Upper lobe of right lung (tissue), 1 donor: ENCODE measurements around the gene NOS3. TPM values are rescaled to one million over a fixed set of nuclear protein-coding genes. Genes with fewer than 3 reads are reported as not detected.

ENCODE experiments used
- ATAC-seq: fragments of 200-7000 bp; cut with Tn5 transposase; one replicate; pipeline ENCODE4 v1.9.1; 2020; ENCODE audit warnings: mild to moderate bottlenecking, moderate library complexity
- DNase-seq: peaks from one replicate; pipeline ENCODE4 v3.0.0-alpha.2; 2020
- H3K27ac ChIP-seq: fragments of 200-600 bp; one replicate; pipeline ENCODE4 v1.8.0; 2022
- H3K27me3 ChIP-seq: fragments of 200-600 bp; one replicate; pipeline ENCODE4 v1.8.0; 2022; ENCODE audit warnings: mild to moderate bottlenecking
- H3K36me3 ChIP-seq: fragments of 200-600 bp; one replicate; pipeline ENCODE4 v1.8.0; 2022
- H3K4me1 ChIP-seq: fragments of 200-600 bp; one replicate; pipeline ENCODE4 v1.8.0; 2022
- H3K4me3 ChIP-seq: fragments of 200-600 bp; one replicate; pipeline ENCODE4 v1.8.0; 2022; ENCODE audit warnings: mild to moderate bottlenecking
- H3K9me3 ChIP-seq: fragments of 200-600 bp; one replicate; pipeline ENCODE4 v1.8.0; 2022
- CTCF ChIP-seq: fragments of 200-600 bp; IDR thresholded peaks from one replicate; pipeline ENCODE4 v1.8.0; 2022; ENCODE audit warnings: antibody characterized with exemption
- intact Hi-C: fragments of 100-400 bp; cut with DNase I; formaldehyde crosslinking; loops from one replicate; pipeline ENCODE4 v1.11.0; 2022
- total RNA-seq: library from RNA; stranded (reverse); fragmentation: NEBNext Ultra II Directional; extraction: Animal tissue kit (Norgen Biotek cat#: 25700); gene quantifications from one replicate; pipeline ENCODE4 v1.2.1, GENCODE V29; 2021
- donor health status: DM: no; HTN: yes; CAD: no; lungs with severe emphysema.

The NOS3 gene
- total RNA-seq, 1 donor from 2014 or later: 42.9 TPM

- Histone ChIP-seq H3K27me3 (peaks cover 39% of the 10 kb centered on the region), H3K4me3 (no peak overlapping the region), H3K4me1 (peaks cover 15% of the 10 kb centered on the region), H3K36me3 (no peaks in the 10 kb centered on the region), H3K27ac (no peak overlapping the region), H3K9me3 (no peaks in the 10 kb centered on the region)
- intact Hi-C loops: no loop called here
- no peak for ATAC-seq
- no peak for TF ChIP-seq CTCF
- no peak for DNase-seq
These were observed 32.2 kb upstream of the NOS3 start for GRCh38 chr7:150958597-150958996.

- Histone ChIP-seq H3K9me3 (no peaks in the 10 kb centered on the region), H3K27me3 (peaks cover 39% of the 10 kb centered on the region)
- intact Hi-C loops: no loop called here
These were observed 31.7 kb upstream of the NOS3 start for GRCh38 chr7:150959081-150959480.

GRCh38 chr7:150959739-150960734 is 30.8 kb upstream of the NOS3 start:
- Histone ChIP-seq H3K27me3 (peaks cover 33% of the 10 kb centered on the region), H3K4me3 (no peak overlapping the region), H3K9me3 (no peaks in the 10 kb centered on the region), H3K27ac (peak overlapping the region; percentile 17), H3K36me3 (no peaks in the 10 kb centered on the region), H3K4me1 (peaks cover 19% of the 10 kb centered on the region)
- intact Hi-C loops: no loop called here
- ATAC-seq: no peak
- no peak for DNase-seq
- no peak for TF ChIP-seq CTCF

More at GRCh38 chr7:150959081-150959480, 31.7 kb upstream of the NOS3 start:
- Histone ChIP-seq H3K4me3 (no peak overlapping the region), H3K27ac (no peak overlapping the region), H3K36me3 (no peaks in the 10 kb centered on the region), H3K4me1 (peaks cover 15% of the 10 kb centered on the region)
- no peak for TF ChIP-seq CTCF
- ATAC-seq (no peak), DNase-seq (no peak)

GRCh38 chr7:150961510-150962289 is 29.1 kb upstream of the NOS3 start:
- Histone ChIP-seq H3K4me3 (no peak overlapping the region), H3K36me3 (no peaks in the 10 kb centered on the region), H3K27ac (no peak overlapping the region), H3K9me3 (no peaks in the 10 kb centered on the region), H3K4me1 (peaks cover 13% of the 10 kb centered on the region), H3K27me3 (peaks cover 27% of the 10 kb centered on the region)
- intact Hi-C loops: no loop called here
- ATAC-seq (peak; percentile 7), DNase-seq (no peak)
- no peak for TF ChIP-seq CTCF

GRCh38 chr7:150962290-150962552 is 28.6 kb upstream of the NOS3 start:
- peaks cover 13% of the 10 kb centered on the region for H3K4me1 ChIP-seq
- TF ChIP-seq CTCF: no peak
- no peaks in the 10 kb centered on the region for H3K9me3 ChIP-seq
- ATAC-seq (no peak), DNase-seq (no peak)
- H3K27me3 ChIP-seq: peaks cover 27% of the 10 kb centered on the region
- no peak overlapping the region for H3K4me3 ChIP-seq
- H3K27ac ChIP-seq: no peak overlapping the region
- intact Hi-C loops: no loop called here
- no peaks in the 10 kb centered on the region for H3K36me3 ChIP-seq
